Mammary epithelial cell (primary cell): ENCODE data around the gene GLCE.

Source experiments
- CTCF ChIP-seq, 2 donors: IDR thresholded peaks in 1 of 2; conservative IDR thresholded peaks in 1 of 2; 2 replicates each; pipeline ENCODE4 v1.5.1; 2011 to 2012; ENCODE audit warnings: inconsistent platforms in 2 of 2, low read length in 2 of 2, mild to moderate bottlenecking in 2 of 2, control low read depth in 1 of 2, low read depth in 1 of 2; ENCODE audit not compliant: insufficient read depth in 1 of 2; ENCODE audit errors: extremely low read depth in 1 of 2
- EZH2 ChIP-seq: IDR thresholded peaks from 2 replicates; pipeline ENCODE4 v1.6.1; 2012; ENCODE audit warnings: low read length, inconsistent platforms, borderline replicate concordance

- TF ChIP-seq CTCF (conservative IDR thresholded peaks at IDR 0.05 in 1 of 2, IDR thresholded peaks at IDR 0.05 in 1 of 2; ENCODE audit: extremely low read depth in 1 of 2, insufficient read depth in 1 of 2, low read depth in 1 of 2, low read length in 2 of 2) (no peak), EZH2 (no peak)
These were observed 139.0 kb downstream of the GLCE start for GRCh38 chr15:69299451-69299886.
